Measurements from ENCODE around the gene CLEC4C. TPM values are rescaled to one million over a fixed set of nuclear protein-coding genes. Genes with fewer than 3 reads are reported as not detected.
"Not testable (repeated sequence)": the region's sequence is repeated elsewhere in the genome, so short reads cannot be mapped to it uniquely, and the experiment has no call there.

CLEC4C gene
- total RNA-seq, 2 experiments from 2014 or later = 0.39 TPM; not detected in 1

DNA sequence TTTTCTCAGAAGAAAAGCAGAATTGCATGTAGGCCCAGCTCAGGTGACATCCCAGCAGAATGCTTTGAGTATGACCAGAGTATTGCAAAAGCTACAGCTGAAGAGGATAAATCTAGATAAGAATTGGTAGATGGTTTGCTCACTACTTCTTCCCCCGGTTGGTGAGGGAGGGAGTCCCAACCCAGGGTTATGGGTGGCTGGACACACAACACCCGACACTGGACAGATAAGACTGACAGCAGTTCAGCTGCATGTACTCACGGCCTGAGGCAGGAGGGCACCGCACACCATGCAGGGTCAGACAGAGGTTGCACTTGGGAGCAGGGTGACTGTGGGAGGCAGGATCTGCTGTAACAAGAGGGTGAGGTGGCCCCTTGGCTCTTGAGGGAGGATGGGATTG is 1.7 kb upstream of the CLEC4C start:
- intact Hi-C loops (cut with DNase I, micrococcal nuclease) = no loop called here
- Histone ChIP-seq H3K36me3 (ENCODE audit: insufficient read depth, low read length) (no peaks in the 10 kb centered on the region), H3K27ac (ENCODE audit: low read depth in 1 of 2, low read length in 2 of 2) (no peak overlapping the region), H3K4me1 (ENCODE audit: insufficient read depth, low read length) (no peaks in the 10 kb centered on the region), H3K4me3 (ENCODE audit: low read length) (no peak overlapping the region), H3K27me3 (ENCODE audit: control insufficient read depth in 1 of 2, insufficient read depth in 2 of 2, low read length in 2 of 2) (no peaks in the 10 kb centered on the region), H3K9me3 (ENCODE audit: control insufficient read depth in 1 of 2, insufficient read depth in 1 of 2, low read length in 2 of 2) (no peaks in the 10 kb centered on the region)
- POLR2A ChIA-PET = no interaction called here
- TF ChIP-seq, protein P1, sequence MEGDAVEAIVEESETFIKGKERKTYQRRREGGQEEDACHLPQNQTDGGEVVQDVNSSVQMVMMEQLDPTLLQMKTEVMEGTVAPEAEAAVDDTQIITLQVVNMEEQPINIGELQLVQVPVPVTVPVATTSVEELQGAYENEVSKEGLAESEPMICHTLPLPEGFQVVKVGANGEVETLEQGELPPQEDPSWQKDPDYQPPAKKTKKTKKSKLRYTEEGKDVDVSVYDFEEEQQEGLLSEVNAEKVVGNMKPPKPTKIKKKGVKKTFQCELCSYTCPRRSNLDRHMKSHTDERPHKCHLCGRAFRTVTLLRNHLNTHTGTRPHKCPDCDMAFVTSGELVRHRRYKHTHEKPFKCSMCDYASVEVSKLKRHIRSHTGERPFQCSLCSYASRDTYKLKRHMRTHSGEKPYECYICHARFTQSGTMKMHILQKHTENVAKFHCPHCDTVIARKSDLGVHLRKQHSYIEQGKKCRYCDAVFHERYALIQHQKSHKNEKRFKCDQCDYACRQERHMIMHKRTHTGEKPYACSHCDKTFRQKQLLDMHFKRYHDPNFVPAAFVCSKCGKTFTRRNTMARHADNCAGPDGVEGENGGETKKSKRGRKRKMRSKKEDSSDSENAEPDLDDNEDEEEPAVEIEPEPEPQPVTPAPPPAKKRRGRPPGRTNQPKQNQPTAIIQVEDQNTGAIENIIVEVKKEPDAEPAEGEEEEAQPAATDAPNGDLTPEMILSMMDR (IDR thresholded peaks at IDR 0.05) = no peak
- no peak overlapping the region for H3K27ac Mint-ChIP-seq
- H3K4me3 Mint-ChIP-seq = no peak overlapping the region
- no peaks in the 10 kb centered on the region for H3K36me3 Mint-ChIP-seq (ENCODE audit: low read depth)
- H3K9me3 Mint-ChIP-seq = no peaks in the 10 kb centered on the region
- DNase-seq (no peak), ATAC-seq (ENCODE audit: poor library complexity) (no peak)
- H3K4me1 Mint-ChIP-seq (ENCODE audit: low read depth) = no peaks in the 10 kb centered on the region
- CTCF ChIA-PET = interaction anchor here (1.5 kb wide), 1 partner anchor 11 kb away, joined by 3 read pairs; no protein-coding TSS in a partner anchor
- no peaks in the 10 kb centered on the region for H3K27me3 Mint-ChIP-seq

DNA sequence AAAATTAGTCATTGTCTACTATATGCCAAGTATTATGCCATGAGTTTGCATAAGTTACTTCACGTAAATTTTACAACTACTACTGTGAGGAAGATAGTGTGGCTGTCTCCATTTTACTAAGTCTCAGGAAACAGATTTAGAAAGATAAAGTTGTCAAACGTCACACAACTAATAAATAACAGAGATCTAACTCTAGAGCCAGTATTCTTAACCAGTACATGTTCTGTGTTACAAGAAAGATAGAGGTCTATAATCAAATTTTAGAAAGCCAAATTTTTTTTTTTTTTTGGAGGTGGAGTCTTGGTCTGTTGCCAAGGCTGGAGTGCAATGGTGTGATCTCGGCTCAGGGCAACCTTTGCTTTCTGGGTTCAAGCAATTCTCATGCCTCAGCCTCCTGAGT is 14.2 kb downstream of the CLEC4C start:
- H3K27me3 ChIP-seq (ENCODE audit: control insufficient read depth in 1 of 2, insufficient read depth in 2 of 2, low read length in 2 of 2) = no peaks in the 10 kb centered on the region
- no peaks in the 10 kb centered on the region for H3K36me3 ChIP-seq (ENCODE audit: insufficient read depth, low read length)
- Mint-ChIP-seq H3K27me3 (peaks cover 6% of the 10 kb centered on the region), H3K4me1 (ENCODE audit: low read depth) (no peaks in the 10 kb centered on the region), H3K4me3 (no peak overlapping the region), H3K9me3 (no peaks in the 10 kb centered on the region), H3K36me3 (ENCODE audit: low read depth) (no peaks in the 10 kb centered on the region), H3K27ac (no peak overlapping the region)
- intact Hi-C loops (cut with DNase I, micrococcal nuclease) = no loop called here
- no peaks in the 10 kb centered on the region for H3K9me3 ChIP-seq (ENCODE audit: control insufficient read depth in 1 of 2, insufficient read depth in 1 of 2, low read length in 2 of 2)
- ChIA-PET POLR2A (no interaction called here), CTCF (no interaction called here)
- TF ChIP-seq, protein P1 (IDR thresholded peaks at IDR 0.05) = no peak
- no peaks in the 10 kb centered on the region for H3K4me1 ChIP-seq (ENCODE audit: insufficient read depth, low read length)
- DNase-seq (no peak), ATAC-seq (ENCODE audit: poor library complexity) (no peak)
- H3K4me3 ChIP-seq (ENCODE audit: low read length) = no peak overlapping the region
- no peak overlapping the region for H3K27ac ChIP-seq (ENCODE audit: low read depth in 1 of 2, low read length in 2 of 2)

DNA sequence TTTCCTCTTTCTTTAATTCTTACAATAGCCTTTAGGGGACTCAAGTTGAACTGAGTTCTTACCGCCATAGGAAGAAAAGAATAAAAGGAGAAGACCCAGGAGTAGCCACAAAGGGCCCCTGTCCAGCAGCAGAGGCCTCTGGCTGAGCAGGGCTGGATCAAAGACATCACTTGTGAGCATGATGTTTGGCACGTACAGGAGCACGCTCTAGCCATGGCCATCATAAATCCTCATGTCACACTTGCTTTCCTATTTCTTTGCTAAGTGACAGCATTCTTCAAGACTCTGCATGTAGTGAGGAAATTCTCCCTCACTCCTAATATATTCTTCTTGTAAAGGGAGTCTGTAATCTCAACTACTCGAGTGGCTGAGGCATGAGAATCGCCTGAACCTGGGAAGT is 15.7 kb downstream of the CLEC4C start:
- Mint-ChIP-seq H3K36me3 (ENCODE audit: low read depth) (no peaks in the 10 kb centered on the region), H3K4me1 (ENCODE audit: low read depth) (no peaks in the 10 kb centered on the region), H3K9me3 (no peaks in the 10 kb centered on the region), H3K4me3 (no peak overlapping the region), H3K27me3 (peaks cover 6% of the 10 kb centered on the region), H3K27ac (no peak overlapping the region)
- Histone ChIP-seq H3K4me3 (ENCODE audit: low read length) (no peak overlapping the region), H3K27ac (ENCODE audit: low read depth in 1 of 2, low read length in 2 of 2) (no peak overlapping the region), H3K27me3 (ENCODE audit: control insufficient read depth in 1 of 2, insufficient read depth in 2 of 2, low read length in 2 of 2) (no peaks in the 10 kb centered on the region), H3K36me3 (ENCODE audit: insufficient read depth, low read length) (no peaks in the 10 kb centered on the region), H3K9me3 (ENCODE audit: control insufficient read depth in 1 of 2, insufficient read depth in 1 of 2, low read length in 2 of 2) (no peaks in the 10 kb centered on the region), H3K4me1 (ENCODE audit: insufficient read depth, low read length) (no peaks in the 10 kb centered on the region)
- intact Hi-C loops (cut with DNase I, micrococcal nuclease) = no loop called here
- DNase-seq (no peak), ATAC-seq (ENCODE audit: poor library complexity) (no peak)
- CTCF ChIA-PET = no interaction called here
- POLR2A ChIA-PET = no interaction called here
- TF ChIP-seq, protein P1 (IDR thresholded peaks at IDR 0.05) = no peak

DNA sequence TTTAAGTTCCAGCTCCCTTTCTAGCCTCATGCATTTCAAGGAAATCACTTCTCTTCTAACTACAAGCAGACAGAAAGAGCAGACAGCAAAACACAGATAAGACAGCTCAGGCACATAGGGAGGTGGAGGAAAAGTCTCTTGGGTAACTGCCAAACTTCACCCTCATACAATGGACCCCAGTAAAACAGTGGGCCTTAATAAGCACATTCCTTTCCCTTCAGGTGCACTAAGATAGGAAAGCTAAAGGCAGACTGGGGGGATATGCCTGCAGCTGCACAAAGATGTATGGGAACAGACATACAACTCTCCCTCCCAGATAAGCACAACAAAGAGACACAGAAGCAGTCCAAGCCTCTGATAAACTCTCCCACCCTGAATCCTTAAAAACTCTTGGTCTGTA is 16.2 kb downstream of the CLEC4C start:
- H3K9me3 Mint-ChIP-seq; H3K4me1 ChIP-seq (ENCODE audit: insufficient read depth, low read length); DNase-seq; H3K27ac Mint-ChIP-seq; CTCF ChIA-PET; ATAC-seq (ENCODE audit: poor library complexity); POLR2A ChIA-PET; H3K4me3 ChIP-seq (ENCODE audit: low read length); H3K4me1 Mint-ChIP-seq (ENCODE audit: low read depth); intact Hi-C loops (cut with DNase I, micrococcal nuclease); H3K27me3 ChIP-seq (ENCODE audit: control insufficient read depth in 1 of 2, insufficient read depth in 2 of 2, low read length in 2 of 2); H3K36me3 ChIP-seq (ENCODE audit: insufficient read depth, low read length); H3K27ac ChIP-seq (ENCODE audit: low read depth in 1 of 2, low read length in 2 of 2); H3K4me3 Mint-ChIP-seq; H3K9me3 ChIP-seq (ENCODE audit: control insufficient read depth in 1 of 2, insufficient read depth in 1 of 2, low read length in 2 of 2); H3K36me3 Mint-ChIP-seq (ENCODE audit: low read depth); H3K27me3 Mint-ChIP-seq: not testable (repeated sequence)

All from CD4-positive, alpha-beta T cell (primary cell).